GM20431 (cell line): ENCODE measurements around the gene NPIPB4.
"Not testable (repeated sequence)": the region's sequence is repeated elsewhere in the genome, so short reads cannot be mapped to it uniquely, and the experiment has no call there.

Source experiments
- in situ Hi-C: fragments of 300-500 bp; cut with MseI, MboI; formaldehyde crosslinking; loops from one replicate; pipeline ENCODE4 v1.15.0; 2020; ENCODE audit warnings: low sequenced_read_pairs; ENCODE audit not compliant: unreplicated experiment

Gene NPIPB4

GRCh38 chr16:21790506-21790905, 67.0 kb downstream of the NPIPB4 start:
- in situ Hi-C loops: not testable (repeated sequence)
